Measurements from ENCODE around the gene UMODL1. TPM values are rescaled to one million over a fixed set of nuclear protein-coding genes. Genes with fewer than 3 reads are reported as not detected.

Gene UMODL1
- total RNA-seq, 1 experiment from 2014 or later: 0.20 TPM

DNA sequence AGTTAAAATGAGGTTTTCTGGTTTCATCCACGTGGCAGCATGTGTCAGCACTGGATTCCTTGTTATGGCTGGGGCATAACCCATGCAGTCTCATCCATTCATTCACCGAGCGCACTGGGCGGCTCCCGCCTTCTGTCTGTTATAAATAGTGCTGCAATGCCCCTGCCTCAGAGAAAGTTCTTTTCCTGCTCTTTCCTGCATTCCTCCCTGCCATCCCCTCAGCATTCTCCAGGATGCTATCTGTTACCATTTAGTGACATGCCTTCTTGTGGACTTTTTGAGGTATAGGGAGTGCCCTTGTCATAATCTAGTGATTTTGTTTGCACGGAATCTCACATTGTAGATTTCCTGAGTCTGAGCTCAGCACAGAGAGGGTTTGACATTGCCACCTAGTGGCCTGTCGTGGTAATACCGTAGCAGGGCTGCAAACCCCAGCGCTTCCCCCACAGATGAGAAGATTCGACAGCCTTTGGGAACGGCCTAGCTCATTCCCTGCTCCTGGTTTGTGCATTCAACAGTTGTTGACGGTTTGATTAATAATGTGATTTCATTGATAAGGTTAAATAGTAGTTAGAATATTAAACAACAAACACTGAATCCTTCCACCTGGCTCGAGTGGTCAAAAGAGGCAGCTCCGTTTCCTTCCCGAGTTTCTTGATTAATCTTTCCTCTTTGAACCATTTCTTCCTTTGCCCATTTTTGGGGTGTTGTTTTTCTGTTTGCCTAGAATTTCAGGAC is 46.3 kb downstream of the UMODL1 start:
- Histone ChIP-seq H3K36me3 (ENCODE audit: control insufficient read depth, insufficient read depth, low read length) (no peaks in the 10 kb centered on the region), H3K4me1 (peaks cover 20% of the 10 kb centered on the region), H3K27me3 (replicated peaks; ENCODE audit: control insufficient read depth, insufficient read depth, low read length) (no peaks in the 10 kb centered on the region), H3K4me3 (ENCODE audit: low read depth, low read length) (no peak overlapping the region), H3K9me3 (no peaks in the 10 kb centered on the region)
- TF ChIP-seq, protein P1, sequence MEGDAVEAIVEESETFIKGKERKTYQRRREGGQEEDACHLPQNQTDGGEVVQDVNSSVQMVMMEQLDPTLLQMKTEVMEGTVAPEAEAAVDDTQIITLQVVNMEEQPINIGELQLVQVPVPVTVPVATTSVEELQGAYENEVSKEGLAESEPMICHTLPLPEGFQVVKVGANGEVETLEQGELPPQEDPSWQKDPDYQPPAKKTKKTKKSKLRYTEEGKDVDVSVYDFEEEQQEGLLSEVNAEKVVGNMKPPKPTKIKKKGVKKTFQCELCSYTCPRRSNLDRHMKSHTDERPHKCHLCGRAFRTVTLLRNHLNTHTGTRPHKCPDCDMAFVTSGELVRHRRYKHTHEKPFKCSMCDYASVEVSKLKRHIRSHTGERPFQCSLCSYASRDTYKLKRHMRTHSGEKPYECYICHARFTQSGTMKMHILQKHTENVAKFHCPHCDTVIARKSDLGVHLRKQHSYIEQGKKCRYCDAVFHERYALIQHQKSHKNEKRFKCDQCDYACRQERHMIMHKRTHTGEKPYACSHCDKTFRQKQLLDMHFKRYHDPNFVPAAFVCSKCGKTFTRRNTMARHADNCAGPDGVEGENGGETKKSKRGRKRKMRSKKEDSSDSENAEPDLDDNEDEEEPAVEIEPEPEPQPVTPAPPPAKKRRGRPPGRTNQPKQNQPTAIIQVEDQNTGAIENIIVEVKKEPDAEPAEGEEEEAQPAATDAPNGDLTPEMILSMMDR (IDR thresholded peaks at IDR 0.05; ENCODE audit: insufficient read depth in 1 of 2, low read depth in 1 of 2, low read length in 1 of 2, severe bottlenecking in 1 of 2, unreplicated experiment in 1 of 2): peak; percentile 87 to 89
- Mint-ChIP-seq H3K27ac (ENCODE audit: unreplicated experiment) (no peak overlapping the region), H3K4me1 (ENCODE audit: low read depth, unreplicated experiment) (peaks cover 20% of the 10 kb centered on the region), H3K4me3 (ENCODE audit: unreplicated experiment) (no peak overlapping the region), H3K36me3 (ENCODE audit: insufficient read depth, unreplicated experiment) (peaks cover 5% of the 10 kb centered on the region), H3K9me3 (ENCODE audit: unreplicated experiment) (no peaks in the 10 kb centered on the region), H3K27me3 (ENCODE audit: insufficient read depth, unreplicated experiment) (no peaks in the 10 kb centered on the region)
- peak; percentile 66 to 79 for DNase-seq
- ChIA-PET POLR2A (no interaction called here), CTCF (interaction anchor here (0.6 to 3.2 kb wide), 21 partner anchors 8 to 505 kb away, joined by 3 to 30 read pairs (median 4); partner anchors contain the start of gene ZBTB21)
- BruUV-seq (replicated peaks): no TSS peak
- intact Hi-C loops (cut with micrococcal nuclease; ENCODE audit: unreplicated experiment): loop anchor here (1.0 to 5.0 kb wide), 4 partner anchors 61 to 505 kb away; no protein-coding TSS in a partner anchor

DNA sequence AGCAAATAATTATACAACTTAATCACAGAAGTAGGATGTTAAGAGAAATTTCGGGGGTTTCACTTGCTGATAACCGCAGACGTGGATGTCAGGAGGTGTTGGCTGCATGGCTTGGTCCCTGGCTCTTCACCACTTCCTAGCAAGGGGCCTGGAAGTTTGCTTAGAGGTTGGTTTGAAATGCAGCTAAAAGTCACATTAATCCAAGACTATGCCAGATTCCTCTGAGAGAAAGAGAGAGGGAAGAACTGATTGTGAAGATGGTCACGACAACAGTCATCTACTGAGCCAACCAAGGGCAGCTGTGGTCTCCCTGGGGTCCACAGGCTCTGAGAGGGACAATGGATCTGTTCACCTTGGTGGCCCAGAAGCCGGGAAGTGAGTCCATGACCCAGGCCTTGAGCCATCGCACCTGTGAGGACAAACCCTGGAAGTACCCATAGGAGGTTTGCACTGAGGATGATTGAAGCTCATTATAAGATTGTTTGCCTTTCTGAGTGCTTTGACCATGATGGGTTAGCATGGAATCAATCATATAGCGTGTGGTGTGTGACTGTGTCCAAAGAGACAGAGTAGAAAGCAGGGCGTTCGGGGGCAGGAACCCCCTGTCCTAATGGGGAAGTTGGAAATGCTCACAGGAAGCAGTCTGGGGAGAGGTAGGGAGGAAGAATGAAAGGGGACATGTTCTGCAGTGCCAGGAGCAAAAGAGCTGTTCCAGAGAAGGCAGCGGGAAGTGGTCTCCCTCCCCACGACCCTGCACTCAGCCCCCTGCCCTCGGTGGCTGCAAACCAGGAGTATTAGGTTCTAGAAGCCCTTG is 47.1 kb downstream of the UMODL1 start:
- BruUV-seq (replicated peaks): no TSS peak
- H3K4me3 Mint-ChIP-seq (ENCODE audit: unreplicated experiment): no peak overlapping the region
- no peak overlapping the region for H3K27ac Mint-ChIP-seq (ENCODE audit: unreplicated experiment)
- H3K27me3 Mint-ChIP-seq (ENCODE audit: insufficient read depth, unreplicated experiment): no peaks in the 10 kb centered on the region
- Histone ChIP-seq H3K36me3 (ENCODE audit: control insufficient read depth, insufficient read depth, low read length) (no peaks in the 10 kb centered on the region), H3K27me3 (replicated peaks; ENCODE audit: control insufficient read depth, insufficient read depth, low read length) (no peaks in the 10 kb centered on the region), H3K4me3 (ENCODE audit: low read depth, low read length) (no peak overlapping the region), H3K9me3 (no peaks in the 10 kb centered on the region), H3K4me1 (peaks cover 20% of the 10 kb centered on the region)
- peaks cover 5% of the 10 kb centered on the region for H3K36me3 Mint-ChIP-seq (ENCODE audit: insufficient read depth, unreplicated experiment)
- DNase-seq: no peak
- CTCF ChIA-PET: interaction anchor here (1.0 to 3.2 kb wide), 15 partner anchors 8 to 506 kb away, joined by 3 to 30 read pairs (median 5); partner anchors contain the start of gene ZBTB21
- POLR2A ChIA-PET: no interaction called here
- TF ChIP-seq, protein P1 (IDR thresholded peaks at IDR 0.05; ENCODE audit: insufficient read depth in 1 of 2, low read depth in 1 of 2, low read length in 1 of 2, severe bottlenecking in 1 of 2, unreplicated experiment in 1 of 2): no peak
- intact Hi-C loops (cut with micrococcal nuclease; ENCODE audit: unreplicated experiment): loop anchor here (1.0 to 5.0 kb wide), 4 partner anchors 61 to 506 kb away; no protein-coding TSS in a partner anchor
- peaks cover 20% of the 10 kb centered on the region for H3K4me1 Mint-ChIP-seq (ENCODE audit: low read depth, unreplicated experiment)
- H3K9me3 Mint-ChIP-seq (ENCODE audit: unreplicated experiment): no peaks in the 10 kb centered on the region

DNA sequence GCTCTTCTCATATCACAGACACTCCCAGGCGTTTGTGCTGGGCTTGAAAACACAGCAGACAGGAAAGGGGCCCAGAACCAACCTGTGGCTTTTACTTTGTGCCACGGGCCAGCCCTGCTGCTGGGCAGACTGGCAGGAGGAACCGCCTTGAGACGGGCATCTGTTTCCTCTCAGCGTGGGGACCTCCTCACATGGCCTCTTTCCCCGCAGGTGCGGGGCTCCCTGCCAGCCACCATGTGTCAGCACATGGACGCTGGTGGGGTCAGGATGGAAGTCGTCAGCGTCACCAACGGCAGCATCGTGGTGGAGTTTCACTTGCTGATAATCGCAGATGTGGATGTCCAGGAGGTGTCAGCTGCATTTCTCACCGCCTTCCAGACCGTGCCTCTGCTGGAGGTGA is 47.8 kb downstream of the UMODL1 start:
- H3K27ac Mint-ChIP-seq (ENCODE audit: unreplicated experiment): no peak overlapping the region
- TF ChIP-seq, protein P1 (IDR thresholded peaks at IDR 0.05; ENCODE audit: insufficient read depth in 1 of 2, low read depth in 1 of 2, low read length in 1 of 2, severe bottlenecking in 1 of 2, unreplicated experiment in 1 of 2): no peak
- Histone ChIP-seq H3K9me3 (no peaks in the 10 kb centered on the region), H3K36me3 (ENCODE audit: control insufficient read depth, insufficient read depth, low read length) (no peaks in the 10 kb centered on the region), H3K27me3 (replicated peaks; ENCODE audit: control insufficient read depth, insufficient read depth, low read length) (no peaks in the 10 kb centered on the region), H3K4me1 (peaks cover 20% of the 10 kb centered on the region), H3K4me3 (ENCODE audit: low read depth, low read length) (no peak overlapping the region)
- no TSS peak for BruUV-seq (replicated peaks)
- H3K9me3 Mint-ChIP-seq (ENCODE audit: unreplicated experiment): no peaks in the 10 kb centered on the region
- H3K4me3 Mint-ChIP-seq (ENCODE audit: unreplicated experiment): no peak overlapping the region
- peaks cover 20% of the 10 kb centered on the region for H3K4me1 Mint-ChIP-seq (ENCODE audit: low read depth, unreplicated experiment)
- POLR2A ChIA-PET: no interaction called here
- intact Hi-C loops (cut with micrococcal nuclease; ENCODE audit: unreplicated experiment): loop anchor here (5.0 kb wide), 1 partner anchor 507 kb away; no protein-coding TSS in a partner anchor
- no peak for DNase-seq
- CTCF ChIA-PET: interaction anchor here (3.2 kb wide), 1 partner anchor 11 kb away, joined by 30 read pairs; no protein-coding TSS in a partner anchor
- peaks cover 5% of the 10 kb centered on the region for H3K36me3 Mint-ChIP-seq (ENCODE audit: insufficient read depth, unreplicated experiment)
- no peaks in the 10 kb centered on the region for H3K27me3 Mint-ChIP-seq (ENCODE audit: insufficient read depth, unreplicated experiment)
